HepG2 (cell line): ENCODE measurements around the gene ADAT3. TPM values are rescaled to one million over a fixed set of nuclear protein-coding genes. Genes with fewer than 3 reads are reported as not detected.

Experiments
- BORCS8-MEF2B ChIP-seq: sonication (generic); formaldehyde crosslinking; IDR thresholded peaks from 2 replicates; pipeline ENCODE4 v1.8.0; 2022; ENCODE audit warnings: mild to moderate bottlenecking, missing genetic modification reagents
- CC2D1A ChIP-seq: sonication (generic); formaldehyde crosslinking; IDR thresholded peaks from 2 replicates; pipeline ENCODE4 v1.8.1; 2023; ENCODE audit warnings: mild to moderate bottlenecking, missing genetic modification reagents
- CREM ChIP-seq, 2 experiments: sonication (generic) in 1 of 2; formaldehyde crosslinking in 1 of 2; IDR thresholded peaks; 2 replicates each; pipeline versions ENCODE4 v1.4.0 to v1.6.1; 2016 to 2020; ENCODE audit warnings: antibody characterized with exemption in 1 of 2, mild to moderate bottlenecking in 1 of 2, missing genetic modification reagents in 1 of 2
- HDAC1 ChIP-seq: sonication (generic); formaldehyde crosslinking; IDR thresholded peaks from 2 replicates; pipeline ENCODE4 v1.5.1; 2020; ENCODE audit warnings: mild to moderate bottlenecking, missing genetic modification reagents
- MBD4 ChIP-seq: IDR thresholded peaks from 2 replicates; pipeline ENCODE4 v1.6.1; 2012; ENCODE audit warnings: low read length, inconsistent platforms, borderline replicate concordance
- PTBP1 ChIP-seq: fragments of 200-400 bp; formaldehyde crosslinking; IDR thresholded peaks from 2 replicates; pipeline ENCODE4 v1.6.1; 2018; ENCODE audit warnings: low read length, low read depth; ENCODE audit not compliant: poor library complexity, severe bottlenecking
- SALL2 ChIP-seq: sonication (generic); formaldehyde crosslinking; IDR thresholded peaks from 2 replicates; pipeline ENCODE4 v1.8.1; 2023; ENCODE audit warnings: mild to moderate bottlenecking, missing genetic modification reagents, inconsistent platforms
- SP1 ChIP-seq, 2 experiments: fragments of 450-650 bp in 1 of 2; sonication (generic) in 1 of 2; formaldehyde crosslinking in 1 of 2; IDR thresholded peaks; 2 replicates each; pipeline versions ENCODE4 v1.4.0 to v1.6.1; 2016 to 2020; ENCODE audit warnings: missing genetic modification reagents in 1 of 2
- THYN1 ChIP-seq: sonication (generic); formaldehyde crosslinking; IDR thresholded peaks from 2 replicates; pipeline ENCODE4 v1.8.1; 2023; ENCODE audit warnings: low read depth, mild to moderate bottlenecking, moderate library complexity, missing genetic modification reagents, borderline replicate concordance
- ZFP36L2 ChIP-seq: sonication (generic); formaldehyde crosslinking; IDR thresholded peaks from 2 replicates; pipeline ENCODE4 v1.4.0; 2020; ENCODE audit warnings: missing genetic modification reagents
- ZNF33B ChIP-seq: sonication (generic); formaldehyde crosslinking; IDR thresholded peaks from 2 replicates; pipeline ENCODE4 v1.5.1; 2020; ENCODE audit warnings: mild to moderate bottlenecking, missing genetic modification reagents
- ZNF563 ChIP-seq: sonication (generic); formaldehyde crosslinking; IDR thresholded peaks from 2 replicates; pipeline ENCODE4 v1.8.0; 2022; ENCODE audit warnings: mild to moderate bottlenecking, moderate library complexity, missing genetic modification reagents
- ZNF704 ChIP-seq: sonication (generic); formaldehyde crosslinking; IDR thresholded peaks from 2 replicates; pipeline ENCODE4 v1.8.1; 2023; ENCODE audit warnings: mild to moderate bottlenecking, inconsistent platforms, moderate library complexity, missing genetic modification reagents, borderline replicate concordance
- ZNF737 ChIP-seq: sonication (generic); formaldehyde crosslinking; IDR thresholded peaks from 2 replicates; pipeline ENCODE4 v1.5.0; 2020; ENCODE audit warnings: missing genetic modification reagents, mild to moderate bottlenecking, borderline replicate concordance
- ZNF772 ChIP-seq: sonication (generic); formaldehyde crosslinking; IDR thresholded peaks from 2 replicates; pipeline ENCODE4 v1.5.0; 2020; ENCODE audit warnings: mild to moderate bottlenecking, missing genetic modification reagents
- polyA plus RNA-seq, 8 experiments: library from polyadenylated mRNA; depleted of rRNA in 3 of 8; stranded (reverse) in 7 of 8; unstranded in 1 of 8; fragments of >200 nt; fragmentation: Illumina TruSeq in 4 of 8; extraction: Trizol in 4 of 8; gene quantifications; 2 replicates each; pipeline versions ENCODE4 v1.2.1 to v1.2.3, GENCODE V29; 2011 to 2016; ENCODE audit warnings: low read depth in 4 of 8, missing spikeins in 1 of 8, mixed read lengths in 1 of 8; ENCODE audit not compliant: insufficient read depth in 1 of 8
- total RNA-seq, 5 experiments: library from RNA; depleted of rRNA; stranded (reverse); fragments of >200 nt; fragmentation: Illumina TruSeq; extraction: Trizol; gene quantifications; 2 replicates each; pipeline ENCODE4 v1.2.3, GENCODE V29; 2016; ENCODE audit warnings: low read depth in 1 of 5
- TF ChIP-seq, protein P1 (sequence below): IDR thresholded peaks from 2 replicates; pipeline ENCODE4 v1.6.1; 2016; ENCODE audit warnings: mild to moderate bottlenecking
- TF ChIP-seq, protein P2 (sequence below): sonication (generic); formaldehyde crosslinking; IDR thresholded peaks from 2 replicates; pipeline ENCODE4 v1.5.1; 2020; ENCODE audit warnings: missing genetic modification reagents, mild to moderate bottlenecking, borderline replicate concordance
- TF ChIP-seq, protein P3 (sequence below), 2 experiments: IDR thresholded peaks; 2 replicates each; pipeline ENCODE4 v1.6.1; 2011 to 2012; ENCODE audit warnings: low read length in 2 of 2, borderline replicate concordance in 1 of 2, low read depth in 1 of 2, mild to moderate bottlenecking in 1 of 2, moderate library complexity in 1 of 2

The ADAT3 gene
- total and polyA plus RNA-seq, 2 of the 13 experiments (the other 11 are each of a cell fraction or from before 2014, with no cell fraction given): 0.95 to 3.5 TPM

GRCh38 chr19:1905110-1905862, at the start of gene ADAT3, which contains the start of gene SCAMP4 (continued):
- TF ChIP-seq ZNF737 (CRISPR knock-in tag) (no peak), THYN1 (no peak), CREM (IDR thresholded peaks at IDR 0.05) (peak; percentile 38), CREM (CRISPR knock-in tag; IDR thresholded peaks at IDR 0.05) (no peak), PTBP1 (peak; percentile 70), SALL2 (peak; percentile 78), HDAC1 (CRISPR knock-in tag) (peak; percentile 54; the same call in 1 of the 2 replicates), BORCS8-MEF2B (no peak), ZFP36L2 (CRISPR knock-in tag) (no peak), ZNF563 (CRISPR knock-in tag) (peak; percentile 51; the same call in 1 of the 2 replicates), MBD4 (no peak), ZNF33B (CRISPR knock-in tag) (peak; percentile 56; the same call in 1 of the 2 replicates), ZNF772 (CRISPR knock-in tag) (no peak), ZNF704 (CRISPR knock-in tag) (no peak), CC2D1A (CRISPR knock-in tag) (no peak), SP1 (IDR thresholded peaks at IDR 0.05) (no peak), SP1 (CRISPR knock-in tag; IDR thresholded peaks at IDR 0.05) (peak; percentile 90)
- TF ChIP-seq, protein P1, sequence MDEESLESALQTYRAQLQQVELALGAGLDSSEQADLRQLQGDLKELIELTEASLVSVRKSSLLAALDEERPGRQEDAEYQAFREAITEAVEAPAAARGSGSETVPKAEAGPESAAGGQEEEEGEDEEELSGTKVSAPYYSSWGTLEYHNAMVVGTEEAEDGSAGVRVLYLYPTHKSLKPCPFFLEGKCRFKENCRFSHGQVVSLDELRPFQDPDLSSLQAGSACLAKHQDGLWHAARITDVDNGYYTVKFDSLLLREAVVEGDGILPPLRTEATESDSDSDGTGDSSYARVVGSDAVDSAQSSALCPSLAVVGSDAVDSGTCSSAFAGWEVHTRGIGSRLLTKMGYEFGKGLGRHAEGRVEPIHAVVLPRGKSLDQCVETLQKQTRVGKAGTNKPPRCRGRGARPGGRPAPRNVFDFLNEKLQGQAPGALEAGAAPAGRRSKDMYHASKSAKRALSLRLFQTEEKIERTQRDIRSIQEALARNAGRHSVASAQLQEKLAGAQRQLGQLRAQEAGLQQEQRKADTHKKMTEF (CRISPR knock-in tag): peak; percentile 61
- TF ChIP-seq, protein P2, sequence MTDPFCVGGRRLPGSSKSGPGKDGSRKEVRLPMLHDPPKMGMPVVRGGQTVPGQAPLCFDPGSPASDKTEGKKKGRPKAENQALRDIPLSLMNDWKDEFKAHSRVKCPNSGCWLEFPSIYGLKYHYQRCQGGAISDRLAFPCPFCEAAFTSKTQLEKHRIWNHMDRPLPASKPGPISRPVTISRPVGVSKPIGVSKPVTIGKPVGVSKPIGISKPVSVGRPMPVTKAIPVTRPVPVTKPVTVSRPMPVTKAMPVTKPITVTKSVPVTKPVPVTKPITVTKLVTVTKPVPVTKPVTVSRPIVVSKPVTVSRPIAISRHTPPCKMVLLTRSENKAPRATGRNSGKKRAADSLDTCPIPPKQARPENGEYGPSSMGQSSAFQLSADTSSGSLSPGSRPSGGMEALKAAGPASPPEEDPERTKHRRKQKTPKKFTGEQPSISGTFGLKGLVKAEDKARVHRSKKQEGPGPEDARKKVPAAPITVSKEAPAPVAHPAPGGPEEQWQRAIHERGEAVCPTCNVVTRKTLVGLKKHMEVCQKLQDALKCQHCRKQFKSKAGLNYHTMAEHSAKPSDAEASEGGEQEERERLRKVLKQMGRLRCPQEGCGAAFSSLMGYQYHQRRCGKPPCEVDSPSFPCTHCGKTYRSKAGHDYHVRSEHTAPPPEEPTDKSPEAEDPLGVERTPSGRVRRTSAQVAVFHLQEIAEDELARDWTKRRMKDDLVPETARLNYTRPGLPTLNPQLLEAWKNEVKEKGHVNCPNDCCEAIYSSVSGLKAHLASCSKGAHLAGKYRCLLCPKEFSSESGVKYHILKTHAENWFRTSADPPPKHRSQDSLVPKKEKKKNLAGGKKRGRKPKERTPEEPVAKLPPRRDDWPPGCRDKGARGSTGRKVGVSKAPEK (CRISPR knock-in tag): no peak
- TF ChIP-seq, protein P3, sequence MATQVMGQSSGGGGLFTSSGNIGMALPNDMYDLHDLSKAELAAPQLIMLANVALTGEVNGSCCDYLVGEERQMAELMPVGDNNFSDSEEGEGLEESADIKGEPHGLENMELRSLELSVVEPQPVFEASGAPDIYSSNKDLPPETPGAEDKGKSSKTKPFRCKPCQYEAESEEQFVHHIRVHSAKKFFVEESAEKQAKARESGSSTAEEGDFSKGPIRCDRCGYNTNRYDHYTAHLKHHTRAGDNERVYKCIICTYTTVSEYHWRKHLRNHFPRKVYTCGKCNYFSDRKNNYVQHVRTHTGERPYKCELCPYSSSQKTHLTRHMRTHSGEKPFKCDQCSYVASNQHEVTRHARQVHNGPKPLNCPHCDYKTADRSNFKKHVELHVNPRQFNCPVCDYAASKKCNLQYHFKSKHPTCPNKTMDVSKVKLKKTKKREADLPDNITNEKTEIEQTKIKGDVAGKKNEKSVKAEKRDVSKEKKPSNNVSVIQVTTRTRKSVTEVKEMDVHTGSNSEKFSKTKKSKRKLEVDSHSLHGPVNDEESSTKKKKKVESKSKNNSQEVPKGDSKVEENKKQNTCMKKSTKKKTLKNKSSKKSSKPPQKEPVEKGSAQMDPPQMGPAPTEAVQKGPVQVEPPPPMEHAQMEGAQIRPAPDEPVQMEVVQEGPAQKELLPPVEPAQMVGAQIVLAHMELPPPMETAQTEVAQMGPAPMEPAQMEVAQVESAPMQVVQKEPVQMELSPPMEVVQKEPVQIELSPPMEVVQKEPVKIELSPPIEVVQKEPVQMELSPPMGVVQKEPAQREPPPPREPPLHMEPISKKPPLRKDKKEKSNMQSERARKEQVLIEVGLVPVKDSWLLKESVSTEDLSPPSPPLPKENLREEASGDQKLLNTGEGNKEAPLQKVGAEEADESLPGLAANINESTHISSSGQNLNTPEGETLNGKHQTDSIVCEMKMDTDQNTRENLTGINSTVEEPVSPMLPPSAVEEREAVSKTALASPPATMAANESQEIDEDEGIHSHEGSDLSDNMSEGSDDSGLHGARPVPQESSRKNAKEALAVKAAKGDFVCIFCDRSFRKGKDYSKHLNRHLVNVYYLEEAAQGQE (IDR thresholded peaks at IDR 0.05; ENCODE audit: borderline replicate concordance in 1 of 2, low read depth in 1 of 2, low read length in 2 of 2): no peak
